OCI-LY3 (cell line): ENCODE results near the gene PANK4.

ENCODE experiments used
- CTCF ChIP-seq: fragments of 200-600, 300-600 bp; sonication (generic); IDR thresholded peaks from 2 replicates; pipeline ENCODE4 v1.5.1; 2014; ENCODE audit warnings: antibody characterized with exemption, low read length, low read depth
- EZH2phosphoT487 ChIP-seq: fragments of 200-600 bp; shearing (Covaris generic); IDR thresholded peaks from 2 replicates; pipeline ENCODE4 v1.6.1; 2018; ENCODE audit warnings: antibody characterized with exemption, mixed run types, low read depth

- TF ChIP-seq CTCF (peak; percentile 73), EZH2phosphoT487 (no peak)
Observed at GRCh38 chr1:2548068-2548589, 21.7 kb upstream of the PANK4 start.
